ENCODE measurements around the gene CDH23.
A peak's percentile ranks its signal among the peaks of the same experiment; 100 is the strongest.

Gene CDH23

GRCh38 chr10:71627230-71627939 is 230.7 kb downstream of the CDH23 start:
- TF ChIP-seq GATA2 (IDR thresholded peaks at IDR 0.05; ENCODE audit: low read depth, low read length) = no peak
- TF ChIP-seq GATA3 (IDR thresholded peaks at IDR 0.05; ENCODE audit: low read depth, low read length) = no peak

GRCh38 chr10:71627956-71628355 is 231.2 kb downstream of the CDH23 start:
- TF ChIP-seq GATA3 (IDR thresholded peaks at IDR 0.05; ENCODE audit: low read depth, low read length) (no peak), GATA2 (IDR thresholded peaks at IDR 0.05; ENCODE audit: low read depth, low read length) (no peak)

DNA sequence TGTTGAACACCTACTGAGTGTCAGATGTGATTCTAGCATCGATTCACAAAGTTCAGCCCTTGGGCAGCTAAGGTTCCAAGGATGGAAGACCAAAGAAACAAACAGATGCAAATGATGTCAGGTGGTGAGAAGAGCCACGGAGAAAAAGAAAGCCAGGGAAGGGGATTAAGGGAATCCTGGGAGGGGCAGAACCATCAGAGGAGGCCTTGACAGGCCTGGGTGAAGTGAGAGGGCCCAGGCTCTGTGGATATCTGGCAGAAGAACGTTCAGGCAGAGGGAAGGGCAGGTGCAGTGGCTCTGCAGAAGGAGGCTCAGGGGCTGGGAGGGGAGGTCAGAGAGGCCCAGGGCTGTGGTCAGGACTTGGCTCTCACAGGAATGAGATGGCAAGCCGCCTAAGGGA is 232.4 kb downstream of the CDH23 start:
- no peak for TF ChIP-seq GATA3 (IDR thresholded peaks at IDR 0.05; ENCODE audit: low read depth, low read length)
- TF ChIP-seq GATA2 (IDR thresholded peaks at IDR 0.05; ENCODE audit: low read depth, low read length) = no peak

- no peak for TF ChIP-seq GATA2 (IDR thresholded peaks at IDR 0.05; ENCODE audit: low read depth, low read length)
- TF ChIP-seq GATA3 (IDR thresholded peaks at IDR 0.05; ENCODE audit: low read depth, low read length) = no peak
These were observed 233.4 kb downstream of the CDH23 start for GRCh38 chr10:71630168-71630567.

DNA sequence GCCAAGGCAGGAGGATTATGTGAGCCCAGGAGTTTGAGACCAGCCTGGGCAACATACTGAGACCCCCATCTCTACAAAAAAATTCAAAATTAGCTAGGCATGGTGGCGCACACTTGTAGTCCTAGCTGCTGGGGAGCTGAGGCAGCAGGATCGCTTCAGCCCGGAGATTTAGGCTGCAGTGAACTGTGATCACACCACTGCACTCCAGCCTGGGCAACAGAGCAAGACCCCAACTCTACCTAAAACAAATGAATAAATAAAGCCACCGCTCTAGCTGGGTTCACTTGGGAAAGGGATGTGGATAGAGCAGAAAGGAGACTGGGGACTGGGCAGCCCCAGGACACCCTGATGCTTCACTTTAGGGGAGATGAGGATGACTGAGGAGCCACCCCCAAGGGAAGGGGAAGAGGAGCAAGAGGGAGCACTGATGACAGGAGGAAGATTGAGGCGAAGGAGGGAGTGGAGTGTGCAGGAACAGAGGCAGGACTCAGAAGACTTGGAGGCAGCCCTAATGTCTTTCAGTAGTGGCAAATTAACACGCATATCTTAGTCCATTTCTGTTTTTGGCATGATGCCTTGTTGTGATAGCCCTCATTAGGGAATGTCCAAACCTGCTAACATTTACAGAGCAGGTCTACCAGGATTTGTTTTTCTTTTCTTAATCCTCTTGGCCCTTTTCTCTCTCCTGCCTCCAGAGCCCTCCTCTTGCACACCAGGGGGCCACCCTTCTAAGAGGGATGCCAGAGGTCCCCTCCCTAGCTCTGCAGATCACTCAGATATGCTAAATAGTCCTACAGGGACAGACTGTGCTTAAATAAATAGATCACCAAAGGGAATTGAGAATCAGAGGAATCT is 234.5 kb downstream of the CDH23 start:
- TF ChIP-seq GATA3 (IDR thresholded peaks at IDR 0.05; ENCODE audit: low read depth, low read length) (no peak), GATA2 (IDR thresholded peaks at IDR 0.05; ENCODE audit: low read depth, low read length) (peak; percentile 64)

- no peak for TF ChIP-seq GATA3 (IDR thresholded peaks at IDR 0.05; ENCODE audit: low read depth, low read length)
- no peak for TF ChIP-seq GATA2 (IDR thresholded peaks at IDR 0.05; ENCODE audit: low read depth, low read length)
These were observed 235.6 kb downstream of the CDH23 start for GRCh38 chr10:71632200-71632820.

- TF ChIP-seq GATA3 (IDR thresholded peaks at IDR 0.05; ENCODE audit: low read depth, low read length) (no peak), GATA2 (IDR thresholded peaks at IDR 0.05; ENCODE audit: low read depth, low read length) (no peak)
These were observed 236.3 kb downstream of the CDH23 start for GRCh38 chr10:71632896-71633600.

- TF ChIP-seq GATA2 (IDR thresholded peaks at IDR 0.05; ENCODE audit: low read depth, low read length) = no peak
- no peak for TF ChIP-seq GATA3 (IDR thresholded peaks at IDR 0.05; ENCODE audit: low read depth, low read length)
These were observed 237.2 kb downstream of the CDH23 start for GRCh38 chr10:71633920-71634319.

- no peak for TF ChIP-seq GATA3 (IDR thresholded peaks at IDR 0.05; ENCODE audit: low read depth, low read length)
- no peak for TF ChIP-seq GATA2 (IDR thresholded peaks at IDR 0.05; ENCODE audit: low read depth, low read length)
These were observed 237.9 kb downstream of the CDH23 start for GRCh38 chr10:71634531-71635164.

GRCh38 chr10:71635251-71635866 is 238.6 kb downstream of the CDH23 start:
- TF ChIP-seq GATA2 (IDR thresholded peaks at IDR 0.05; ENCODE audit: low read depth, low read length) = no peak
- no peak for TF ChIP-seq GATA3 (IDR thresholded peaks at IDR 0.05; ENCODE audit: low read depth, low read length)

DNA sequence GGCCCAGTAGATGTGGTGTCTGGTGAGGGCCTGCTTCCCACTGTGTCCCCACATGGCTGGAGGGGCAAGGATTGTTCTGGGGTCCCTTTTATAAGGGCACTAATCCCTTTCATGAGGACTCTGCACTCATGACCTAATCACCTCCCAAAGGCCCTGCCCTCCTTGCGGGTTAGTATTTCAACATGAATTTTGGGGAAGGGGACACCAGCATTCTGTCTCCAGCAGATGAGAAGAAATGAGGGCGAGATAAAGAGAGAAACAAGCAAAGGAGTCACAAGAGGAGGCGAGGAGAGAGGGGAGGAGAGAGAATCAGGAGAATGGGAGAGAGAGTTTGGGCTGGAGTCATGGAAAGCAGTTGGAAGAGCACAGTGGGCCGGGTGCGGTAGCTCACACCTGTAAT is 239.1 kb downstream of the CDH23 start:
- TF ChIP-seq GATA2 (IDR thresholded peaks at IDR 0.05; ENCODE audit: low read depth, low read length) = no peak
- TF ChIP-seq GATA3 (IDR thresholded peaks at IDR 0.05; ENCODE audit: low read depth, low read length) = no peak

- TF ChIP-seq GATA3 (IDR thresholded peaks at IDR 0.05; ENCODE audit: low read depth, low read length) = no peak
- TF ChIP-seq GATA2 (IDR thresholded peaks at IDR 0.05; ENCODE audit: low read depth, low read length) = no peak
These were observed 239.9 kb downstream of the CDH23 start for GRCh38 chr10:71636588-71636987.

- TF ChIP-seq GATA3 (IDR thresholded peaks at IDR 0.05; ENCODE audit: low read depth, low read length) (no peak), GATA2 (IDR thresholded peaks at IDR 0.05; ENCODE audit: low read depth, low read length) (no peak)
These were observed 240.6 kb downstream of the CDH23 start for GRCh38 chr10:71637305-71637704.

All from SH-SY5Y (cell line).